LNCaP clone FGC (cell line): Measurements from ENCODE around the gene IL1B.

Source experiments
- DNase-seq: peaks from one replicate; pipeline ENCODE4 v3.0.0-alpha.2; 2011; ENCODE audit warnings: low read depth
- H3K4me3 ChIP-seq: 2 replicates; pipeline ENCODE4 v1.5.1; 2011; ENCODE audit warnings: mild to moderate bottlenecking, low read depth, low read length, control low read depth
- TF ChIP-seq, protein P1 (sequence below): IDR thresholded peaks from 2 replicates; pipeline ENCODE4 v1.5.1; 2012; ENCODE audit warnings: mild to moderate bottlenecking; ENCODE audit not compliant: control insufficient read depth, insufficient read depth; ENCODE audit errors: extremely low read depth

The IL1B gene

DNA sequence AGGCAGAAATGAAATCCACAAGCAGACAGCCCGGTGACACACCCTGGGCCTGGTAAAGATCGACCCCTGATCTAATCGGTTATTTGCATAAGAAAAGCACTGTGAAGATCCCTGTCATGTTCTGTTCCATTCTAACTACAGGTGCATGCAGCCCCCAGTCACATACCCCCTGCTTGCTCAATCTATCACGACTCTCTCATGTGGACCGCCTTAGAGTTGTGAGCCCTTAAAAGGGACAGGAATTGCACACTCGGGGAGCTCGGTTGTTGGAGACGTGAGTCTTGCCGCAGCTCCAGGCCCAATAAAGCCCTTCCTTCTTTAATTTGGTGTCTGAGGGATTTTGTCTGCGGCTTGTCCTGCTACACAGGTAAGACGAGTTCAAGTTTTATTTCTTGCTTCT is 13.4 kb upstream of the IL1B start:
- DNase-seq = no peak
- H3K4me3 ChIP-seq = no peak overlapping the region
- TF ChIP-seq, protein P1, sequence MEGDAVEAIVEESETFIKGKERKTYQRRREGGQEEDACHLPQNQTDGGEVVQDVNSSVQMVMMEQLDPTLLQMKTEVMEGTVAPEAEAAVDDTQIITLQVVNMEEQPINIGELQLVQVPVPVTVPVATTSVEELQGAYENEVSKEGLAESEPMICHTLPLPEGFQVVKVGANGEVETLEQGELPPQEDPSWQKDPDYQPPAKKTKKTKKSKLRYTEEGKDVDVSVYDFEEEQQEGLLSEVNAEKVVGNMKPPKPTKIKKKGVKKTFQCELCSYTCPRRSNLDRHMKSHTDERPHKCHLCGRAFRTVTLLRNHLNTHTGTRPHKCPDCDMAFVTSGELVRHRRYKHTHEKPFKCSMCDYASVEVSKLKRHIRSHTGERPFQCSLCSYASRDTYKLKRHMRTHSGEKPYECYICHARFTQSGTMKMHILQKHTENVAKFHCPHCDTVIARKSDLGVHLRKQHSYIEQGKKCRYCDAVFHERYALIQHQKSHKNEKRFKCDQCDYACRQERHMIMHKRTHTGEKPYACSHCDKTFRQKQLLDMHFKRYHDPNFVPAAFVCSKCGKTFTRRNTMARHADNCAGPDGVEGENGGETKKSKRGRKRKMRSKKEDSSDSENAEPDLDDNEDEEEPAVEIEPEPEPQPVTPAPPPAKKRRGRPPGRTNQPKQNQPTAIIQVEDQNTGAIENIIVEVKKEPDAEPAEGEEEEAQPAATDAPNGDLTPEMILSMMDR = no peak

DNA sequence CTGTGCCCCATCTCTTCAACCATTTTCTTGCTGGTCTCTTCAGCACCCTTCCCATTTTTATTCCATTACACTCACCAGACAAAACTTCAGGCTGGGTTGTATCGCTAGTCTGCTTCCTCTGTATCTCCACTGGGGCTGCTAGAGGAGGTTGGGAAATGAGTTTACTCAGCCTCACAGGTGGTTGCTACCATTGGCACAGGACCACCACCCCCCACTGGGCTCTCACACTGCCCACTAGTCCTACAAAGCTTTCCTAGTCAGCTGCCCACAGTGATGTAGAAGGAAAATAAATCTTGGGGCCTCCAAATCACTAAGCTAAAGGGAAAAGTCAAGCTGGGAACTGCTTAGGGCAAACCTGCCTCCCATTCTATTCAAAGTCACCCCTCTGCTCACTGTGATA is 12.3 kb upstream of the IL1B start:
- no peak overlapping the region for H3K4me3 ChIP-seq
- TF ChIP-seq, protein P1 = no peak
- DNase-seq = no peak

DNA sequence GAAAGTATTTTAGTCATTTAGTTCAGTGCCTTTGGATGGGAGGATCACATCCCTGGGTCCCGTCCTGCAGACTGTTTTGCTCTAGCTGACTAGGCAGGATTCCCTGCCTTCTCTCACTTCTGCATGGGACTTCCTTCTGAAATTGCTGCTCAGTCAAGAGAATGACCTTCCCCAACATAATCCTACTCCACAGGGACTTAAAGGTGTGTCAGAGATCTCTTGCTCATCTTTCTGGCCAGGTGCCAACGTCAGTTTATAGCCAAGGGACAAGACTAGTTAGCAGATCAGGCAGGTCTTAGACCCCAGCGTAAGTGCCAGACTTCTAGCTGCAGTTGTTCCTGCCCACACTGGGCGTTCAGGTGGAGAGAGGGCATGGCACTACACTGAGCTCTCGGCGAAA is 9.5 kb upstream of the IL1B start:
- H3K4me3 ChIP-seq = no peak overlapping the region
- TF ChIP-seq, protein P1 = no peak

DNA sequence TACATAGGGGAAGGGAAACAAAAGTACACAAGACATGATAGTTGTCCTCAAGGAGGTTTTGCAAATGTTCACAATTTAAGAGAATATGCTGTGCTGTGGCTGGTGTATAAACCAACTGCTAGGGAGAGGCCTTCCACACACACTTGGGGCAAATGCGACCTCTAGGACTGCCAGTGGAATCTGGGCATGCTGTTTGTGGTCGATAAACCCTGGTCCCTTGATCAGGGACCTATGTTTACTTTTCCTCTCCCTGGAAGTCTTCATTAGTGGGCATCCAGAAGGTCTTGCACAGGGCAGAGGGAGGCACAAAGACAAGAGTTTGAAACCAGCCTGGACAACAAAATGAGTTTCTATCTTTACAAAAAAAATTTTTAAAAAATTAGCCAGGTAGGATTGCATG is 7.3 kb upstream of the IL1B start:
- H3K4me3 ChIP-seq = no peak overlapping the region
- TF ChIP-seq, protein P1 = no peak
- no peak for DNase-seq

More for the DNA sequence above, 9.5 kb upstream of the IL1B start:
- DNase-seq = no peak

DNA sequence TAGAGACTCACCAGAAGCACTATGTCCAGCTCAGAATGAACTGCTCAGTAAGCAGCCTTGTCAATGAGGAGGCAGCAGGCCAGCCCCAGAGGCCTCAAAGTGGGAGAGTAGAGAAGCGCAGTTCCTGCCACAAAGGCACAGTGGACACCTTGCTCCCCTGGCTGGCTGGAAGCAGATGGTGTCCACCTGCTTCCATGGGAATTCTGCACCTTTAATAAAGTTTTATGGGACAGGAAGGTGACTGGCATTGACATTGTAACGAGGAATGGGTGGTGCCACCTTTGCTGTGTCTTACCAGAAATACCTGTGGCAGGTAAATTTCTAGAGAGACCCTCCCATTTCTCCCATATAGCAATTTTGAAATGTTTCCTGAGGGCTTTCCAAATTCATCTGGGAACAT is 6.7 kb upstream of the IL1B start:
- no peak for DNase-seq
- H3K4me3 ChIP-seq = no peak overlapping the region
- TF ChIP-seq, protein P1 = no peak

DNA sequence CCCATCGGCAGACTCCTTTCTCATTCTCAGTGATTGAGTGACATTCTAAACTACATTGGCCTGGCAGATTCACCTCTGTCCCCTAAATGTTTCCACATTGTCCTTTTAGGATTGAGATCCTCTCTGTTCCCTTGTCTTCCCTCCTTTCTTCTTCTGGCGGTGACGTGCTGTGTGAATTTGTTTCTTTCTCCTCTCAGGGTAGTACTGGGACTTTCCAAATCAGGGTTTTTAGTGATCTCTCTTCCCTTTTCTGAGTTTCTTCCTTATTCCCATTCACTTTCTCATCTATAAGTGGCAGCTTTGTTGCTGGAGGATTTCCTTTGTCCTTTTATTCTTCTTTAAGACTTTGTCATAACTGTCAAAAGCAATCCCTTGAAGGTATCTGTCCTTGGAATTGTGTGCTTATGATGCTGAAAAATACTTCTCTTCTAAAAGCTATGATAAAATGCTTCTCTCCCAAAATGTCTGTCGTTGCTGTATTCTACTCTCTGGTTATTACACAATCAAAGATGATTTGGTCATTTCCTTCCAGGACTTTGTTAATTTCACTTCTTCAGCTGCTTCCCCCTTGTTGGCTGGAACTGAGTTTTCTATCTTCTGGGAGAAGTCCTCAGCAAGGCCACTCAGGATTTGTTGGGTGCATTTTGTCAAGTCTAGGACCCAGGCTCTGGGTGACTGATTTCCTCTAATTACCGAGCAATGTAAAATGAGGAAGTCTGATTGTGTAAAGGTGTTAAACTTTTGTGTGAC is 4.9 kb upstream of the IL1B start:
- TF ChIP-seq, protein P1 = no peak
- H3K4me3 ChIP-seq = no peak overlapping the region
- DNase-seq = no peak

DNA sequence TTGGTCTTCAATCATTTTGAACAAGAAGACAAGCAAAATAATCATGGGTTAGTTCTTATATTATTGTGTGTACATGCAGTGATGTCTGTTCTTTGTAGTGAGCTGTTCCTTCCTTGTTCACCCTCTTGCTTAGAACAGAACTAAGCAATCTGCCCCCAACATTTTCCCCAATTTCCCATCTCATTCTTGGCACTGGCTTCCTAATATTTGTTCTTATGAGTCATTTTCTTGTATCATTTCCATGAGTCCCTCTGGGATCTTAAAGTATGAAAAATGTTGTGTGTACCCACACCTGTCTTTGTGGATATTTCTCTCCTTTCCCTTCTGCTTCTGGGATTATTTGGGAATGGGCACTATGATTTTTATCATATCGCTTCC is 3.5 kb upstream of the IL1B start:
- no peak for DNase-seq
- TF ChIP-seq, protein P1 = no peak
- H3K4me3 ChIP-seq = no peak overlapping the region
